ENCODE results near the gene IFRD2.
A peak's percentile ranks its signal among the peaks of the same experiment; 100 is the strongest.
"Not testable (repeated sequence)": the region's sequence is repeated elsewhere in the genome, so short reads cannot be mapped to it uniquely, and the experiment has no call there.

IFRD2 gene

GRCh38 chr3:50268276-50268675, 24.0 kb downstream of the IFRD2 start:
- DNase-seq (ENCODE audit: low spot score) = no peak

DNA sequence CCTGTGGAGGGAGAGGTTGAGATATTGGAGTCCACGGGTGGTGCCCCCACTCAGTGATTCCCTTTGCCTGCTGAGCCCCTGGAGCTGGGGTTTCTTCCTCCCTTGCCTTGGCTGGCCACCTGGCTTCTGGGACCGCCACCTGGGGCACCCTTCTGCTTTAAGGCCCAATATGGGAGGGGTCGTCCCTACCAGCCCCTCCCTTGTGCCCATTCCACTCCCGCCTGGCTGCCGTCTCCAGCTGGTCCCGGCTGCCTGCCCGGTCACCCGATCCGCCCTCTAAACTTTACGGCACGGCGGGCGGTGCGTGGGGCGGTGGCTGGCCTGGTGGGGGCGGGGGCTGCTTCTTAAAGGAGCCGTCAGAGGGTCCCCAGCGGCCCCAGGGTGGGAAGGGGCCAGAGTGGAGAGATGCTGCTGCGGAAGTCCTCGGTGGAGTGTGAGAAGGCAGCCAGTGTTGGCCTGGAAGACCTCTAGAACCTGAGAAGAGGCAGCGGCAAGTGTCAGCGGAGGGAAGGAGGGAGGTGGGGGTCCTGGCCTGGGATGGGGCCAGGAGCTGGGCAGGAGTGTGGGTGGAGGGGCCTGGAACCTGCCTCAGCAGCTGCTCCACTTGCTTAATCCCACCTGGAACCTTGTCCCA, 24.8 kb downstream of the IFRD2 start:
- DNase-seq (ENCODE audit: low spot score) = no peak

DNA sequence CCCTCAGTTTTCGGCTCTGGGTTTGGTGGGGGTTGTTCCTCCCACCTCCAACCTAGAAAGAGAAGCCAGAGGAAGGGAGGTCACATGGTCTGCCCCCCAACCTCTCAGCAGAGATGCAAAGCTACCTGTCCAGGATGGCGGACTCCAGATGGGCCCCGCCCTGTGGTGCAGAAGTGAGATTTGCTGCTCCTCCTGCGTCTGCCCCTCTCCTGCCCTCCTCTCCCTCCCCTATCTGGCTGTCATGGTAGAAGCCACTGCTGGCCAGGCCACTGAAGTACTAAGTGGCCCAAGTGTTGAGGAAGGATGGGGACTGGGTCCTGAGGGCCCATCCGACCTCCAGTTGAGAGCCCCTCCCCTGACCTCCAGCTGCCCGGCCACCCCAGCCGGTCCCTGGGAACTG, 25.4 kb downstream of the IFRD2 start:
- no peak for DNase-seq (ENCODE audit: low spot score)

DNA sequence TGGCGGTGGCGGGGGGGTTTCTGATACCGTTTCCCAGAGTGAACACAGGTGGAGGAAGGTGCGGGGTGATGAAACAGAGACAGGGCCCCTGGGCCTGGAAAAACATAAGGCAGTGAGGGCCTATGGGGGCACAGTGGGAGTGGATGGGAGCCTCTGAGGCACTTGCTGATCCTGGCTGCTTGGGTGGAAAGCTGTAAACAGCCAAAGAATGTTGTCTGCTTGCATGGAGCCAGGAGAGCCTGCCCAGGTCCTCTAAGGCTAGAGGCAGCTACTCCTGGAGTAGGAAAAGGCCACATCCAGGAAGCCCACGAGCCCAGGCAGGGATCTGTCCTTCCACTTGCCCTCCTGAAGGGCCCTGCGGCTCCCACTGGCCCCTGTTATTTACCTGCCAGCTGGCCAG, 26.2 kb downstream of the IFRD2 start:
- no peak for DNase-seq (ENCODE audit: low spot score)

- DNase-seq (ENCODE audit: low spot score) = no peak
Measured at GRCh38 chr3:50265571-50265970, 26.7 kb downstream of the IFRD2 start.

GRCh38 chr3:50264964-50265485, 27.2 kb downstream of the IFRD2 start:
- no peak for DNase-seq (ENCODE audit: low spot score)

GRCh38 chr3:50264383-50264963, 27.8 kb downstream of the IFRD2 start:
- DNase-seq (ENCODE audit: low spot score) = no peak

DNA sequence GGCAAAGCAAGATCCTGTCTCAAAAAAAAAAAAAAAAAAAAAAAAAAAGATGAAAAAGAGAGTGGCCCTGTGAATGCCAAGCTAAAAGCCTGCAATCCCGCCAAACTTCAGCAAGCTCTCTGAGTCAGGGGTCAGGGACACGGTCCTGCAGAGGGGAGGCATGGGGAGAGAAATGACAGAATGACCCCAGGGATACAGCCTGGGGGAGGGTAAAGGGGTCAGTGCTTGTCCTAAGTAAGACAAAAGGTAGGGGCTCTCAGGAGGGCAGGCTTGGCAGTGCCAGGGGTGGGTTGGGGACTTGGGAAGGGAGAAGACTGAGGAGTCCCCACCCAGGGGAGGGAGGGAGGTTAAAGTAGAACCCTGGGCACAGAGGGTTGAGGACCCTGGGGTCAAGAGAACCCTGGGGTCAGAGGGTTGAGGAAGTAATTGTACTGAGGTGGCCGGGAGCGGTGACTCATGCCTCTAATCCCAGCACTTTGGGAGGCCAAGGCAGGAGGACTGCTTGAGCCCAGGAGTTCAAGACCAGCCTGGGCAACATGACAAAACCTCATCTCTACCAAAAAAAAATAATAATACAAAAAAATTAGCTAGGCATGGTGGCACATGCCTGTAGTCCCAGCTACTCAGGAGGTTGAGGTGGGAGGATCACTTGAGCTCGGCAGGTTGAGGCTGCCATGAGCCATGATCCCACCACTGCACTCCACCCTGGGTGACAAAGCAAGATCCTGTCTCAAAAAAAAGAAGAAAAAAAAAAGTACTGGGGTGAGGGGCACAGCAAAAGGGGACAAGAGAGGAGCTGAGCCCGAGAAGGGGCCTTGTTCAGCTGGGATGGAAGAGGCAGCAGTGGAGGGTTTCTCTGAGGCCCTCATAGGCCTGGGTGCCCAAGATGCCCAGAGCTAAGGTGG, 28.5 kb downstream of the IFRD2 start:
- DNase-seq (ENCODE audit: low spot score) = no peak

DNA sequence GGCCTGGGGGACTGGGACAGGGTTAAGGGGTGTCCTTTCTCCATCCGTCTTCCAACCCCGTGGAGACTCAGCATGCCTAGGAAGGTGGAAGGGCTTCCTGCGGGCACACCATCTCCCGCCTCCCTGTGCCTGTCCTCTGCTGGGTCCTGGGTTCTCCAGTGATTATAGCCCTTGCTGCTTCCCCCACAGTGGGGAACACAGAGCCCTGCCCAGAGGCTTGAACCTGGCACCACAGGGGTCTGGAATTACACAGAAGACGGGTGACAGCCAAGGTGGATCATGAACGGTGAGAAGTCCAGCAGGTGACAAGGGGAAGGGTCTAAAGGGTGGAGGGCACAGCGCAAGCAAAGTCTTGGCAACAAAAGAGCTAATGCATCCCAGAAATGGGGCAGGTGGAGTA, 29.5 kb downstream of the IFRD2 start:
- DNase-seq (ENCODE audit: low spot score) = no peak

DNA sequence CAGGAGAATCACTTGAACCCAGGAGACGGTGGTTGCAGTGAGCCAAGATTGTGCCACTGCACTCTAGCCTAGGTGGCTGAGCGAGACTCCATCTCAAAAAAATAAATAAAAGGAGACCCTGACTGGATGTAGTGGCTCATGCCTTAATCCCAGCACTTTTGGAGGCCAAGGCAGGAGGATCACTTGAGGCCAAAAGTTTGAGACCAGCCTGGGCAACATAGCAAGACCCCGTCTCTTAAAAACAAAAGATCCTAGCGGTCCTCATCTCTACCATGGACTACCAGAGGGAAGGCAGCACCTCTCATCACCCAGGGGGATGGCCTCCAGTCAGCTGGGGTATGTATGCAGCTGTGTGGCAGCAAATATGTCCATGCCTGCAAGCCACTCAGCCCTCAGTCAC, 30.0 kb downstream of the IFRD2 start:
- DNase-seq (ENCODE audit: low spot score) = not testable (repeated sequence)

DNA sequence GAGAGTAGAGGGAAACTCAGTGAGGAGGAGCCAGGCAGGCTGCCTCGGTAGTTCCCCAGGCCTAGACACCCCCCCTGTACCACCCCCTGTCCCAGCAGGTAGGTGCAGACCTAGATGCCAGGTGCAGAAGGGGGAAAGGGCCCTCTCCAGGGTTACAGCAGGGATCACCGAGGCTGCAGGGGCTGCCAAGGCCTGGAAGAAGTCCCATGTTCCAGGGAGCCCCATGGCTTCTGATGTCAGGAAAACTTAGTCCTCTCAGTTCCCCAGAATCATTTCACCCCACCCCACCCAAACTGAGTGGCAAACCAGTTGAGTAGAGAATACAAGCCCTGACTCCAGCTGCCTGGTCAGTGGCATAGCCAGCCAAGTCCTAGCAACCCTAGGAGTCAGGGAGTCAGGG, 30.7 kb downstream of the IFRD2 start:
- DNase-seq (ENCODE audit: low spot score) = no peak

DNA sequence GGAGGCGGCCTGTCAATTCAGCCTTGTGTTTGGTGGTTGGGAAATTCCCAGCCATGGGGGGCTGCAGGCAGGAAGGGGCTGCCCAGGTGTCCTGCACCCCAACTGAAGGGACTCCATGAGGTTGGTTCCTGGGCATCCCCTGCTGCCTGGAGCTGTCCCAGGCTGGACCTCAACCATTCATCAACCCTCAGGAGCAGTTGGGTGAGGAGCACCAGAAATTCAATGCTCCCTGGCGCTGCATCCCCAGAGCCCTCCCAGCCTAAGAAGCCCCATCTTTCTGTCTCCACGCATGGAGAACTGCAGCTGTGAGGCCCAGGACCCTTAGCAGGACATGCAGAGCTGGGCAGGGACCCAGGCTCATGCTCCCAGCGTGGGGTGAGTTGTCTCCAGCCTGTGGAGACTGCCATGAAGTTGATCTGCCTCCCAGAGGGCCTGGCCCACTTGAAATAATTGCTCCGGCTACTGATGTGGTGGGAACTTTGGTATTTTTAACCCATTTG, 31.2 kb downstream of the IFRD2 start:
- DNase-seq (ENCODE audit: low spot score) = no peak

DNA sequence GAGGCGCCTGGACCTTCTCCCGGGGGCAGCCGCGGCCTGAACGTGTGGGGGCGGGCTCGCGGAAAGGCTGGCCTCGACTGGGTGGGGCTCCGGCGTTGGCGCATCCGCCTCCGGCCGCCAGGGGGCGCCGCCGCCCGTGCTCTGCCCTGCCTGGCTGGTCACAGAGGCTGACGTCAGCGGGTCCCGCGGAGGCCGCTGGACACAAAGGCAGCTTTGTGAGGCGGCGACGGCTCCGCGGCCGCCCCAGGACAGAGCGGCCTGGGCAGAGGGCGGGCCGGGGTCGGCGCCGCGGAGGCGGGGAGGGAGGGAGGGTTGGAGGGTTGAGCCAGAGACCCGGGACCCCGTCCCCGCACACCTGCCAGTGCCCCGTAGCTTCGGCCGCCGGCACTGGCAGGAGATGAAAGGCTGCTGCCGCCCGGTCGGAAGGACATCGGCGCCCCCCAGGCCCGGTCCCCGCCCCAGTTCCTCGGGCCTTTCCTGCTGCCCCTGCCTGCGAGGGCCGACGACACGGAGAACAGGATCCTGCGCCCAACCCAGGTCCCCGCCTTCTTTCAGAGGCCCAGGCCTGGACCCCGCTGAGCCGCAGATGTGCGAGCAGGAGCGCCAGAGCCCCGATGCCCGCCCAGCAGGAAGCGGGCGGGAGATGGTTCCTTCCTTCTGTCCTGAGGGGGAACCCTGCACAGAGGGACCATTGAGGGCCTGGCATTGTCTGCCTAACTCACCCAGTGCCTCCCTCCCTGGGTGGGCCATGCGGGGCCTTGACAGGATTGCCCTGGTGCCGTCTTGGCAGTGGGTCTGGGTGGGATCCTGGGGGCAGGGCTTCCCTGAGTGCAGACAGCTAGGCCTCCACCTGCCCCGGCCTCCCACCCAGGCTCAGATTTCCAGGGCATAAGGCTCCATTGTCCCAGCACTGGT, 31.9 kb downstream of the IFRD2 start:
- peak; percentile 86 for DNase-seq (ENCODE audit: low spot score)

DNA sequence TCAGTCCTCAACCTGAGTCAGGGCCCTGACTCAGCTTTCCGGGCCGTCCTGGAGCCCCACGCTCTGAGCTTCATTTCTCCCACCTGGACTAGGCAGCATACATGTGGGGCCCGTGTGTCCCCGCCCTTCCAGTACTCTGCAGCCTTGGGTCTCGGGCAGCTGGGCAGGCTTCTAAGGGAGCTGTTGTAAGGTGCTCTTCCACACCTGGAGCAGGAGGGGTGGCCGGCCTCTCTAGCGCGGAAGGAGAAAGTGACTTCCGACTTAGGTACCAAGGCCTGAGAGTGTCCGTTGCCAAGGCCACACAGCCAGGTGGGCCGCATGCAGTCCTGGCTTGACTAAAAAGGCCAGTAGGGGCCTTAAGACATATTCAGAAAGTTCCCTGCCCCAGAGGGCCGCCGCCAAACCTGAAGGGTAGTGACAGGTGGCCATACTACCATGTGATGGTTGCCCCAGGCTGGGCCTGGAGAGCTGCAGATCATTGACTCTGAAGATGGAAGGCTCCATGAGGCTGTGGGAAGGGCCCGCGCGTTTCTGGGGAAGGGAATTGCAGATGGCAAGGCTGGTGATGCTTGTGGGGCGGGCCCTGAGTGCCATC, 32.7 kb downstream of the IFRD2 start:
- no peak for DNase-seq (ENCODE audit: low spot score)

DNA sequence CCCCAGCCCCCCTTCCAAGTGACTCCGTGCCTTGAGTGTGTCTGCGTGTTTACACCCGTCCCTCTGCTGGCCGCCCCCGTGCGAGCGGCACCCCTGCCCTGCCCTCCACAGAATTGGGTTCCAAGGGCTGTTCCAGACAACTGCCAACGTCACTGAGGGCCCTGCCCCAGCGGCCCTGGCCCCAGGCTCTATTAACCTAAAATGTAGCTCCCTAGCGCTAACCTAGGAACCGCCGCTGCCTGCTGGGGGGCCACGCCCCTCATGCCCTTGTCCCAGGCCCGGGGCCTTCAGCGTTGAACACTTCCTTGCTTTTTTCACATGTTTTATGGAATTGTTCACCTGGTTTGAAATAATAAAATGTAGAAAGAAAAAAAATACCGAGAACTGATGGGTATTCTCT, 33.2 kb downstream of the IFRD2 start:
- DNase-seq (ENCODE audit: low spot score) = no peak

DNA sequence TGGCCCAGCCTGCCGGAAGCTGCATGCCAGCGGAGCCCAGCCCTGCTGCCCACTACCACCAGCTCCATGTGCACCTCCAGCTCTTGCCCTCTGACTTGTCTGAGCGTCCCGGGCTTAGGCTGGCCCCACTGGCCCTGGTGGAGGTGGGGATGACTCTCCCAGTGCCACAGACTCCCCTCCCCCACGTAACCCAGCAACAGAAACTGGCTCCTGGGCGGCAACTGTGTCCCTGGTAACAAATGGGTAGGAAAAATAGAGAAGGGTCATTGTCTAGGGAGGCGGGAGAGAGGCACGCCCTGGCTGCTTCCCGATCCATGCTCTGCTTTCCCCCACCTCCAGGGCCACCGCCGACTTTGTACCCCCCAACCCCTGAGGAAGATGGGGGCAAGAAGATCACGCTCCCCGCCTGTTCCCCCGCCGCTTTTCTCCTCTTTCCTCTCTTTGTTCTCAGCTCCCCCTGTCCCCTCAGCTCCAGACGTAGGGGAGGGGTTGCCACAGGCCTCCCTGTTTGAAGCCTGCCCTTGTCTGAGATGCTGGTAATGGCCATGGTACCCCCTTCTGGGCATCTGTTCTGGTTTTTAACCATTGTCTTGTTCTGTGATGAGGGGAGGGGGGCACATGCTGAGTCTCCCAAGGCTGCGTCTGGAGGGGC, 34.1 kb downstream of the IFRD2 start:
- DNase-seq (ENCODE audit: low spot score) = no peak

DNA sequence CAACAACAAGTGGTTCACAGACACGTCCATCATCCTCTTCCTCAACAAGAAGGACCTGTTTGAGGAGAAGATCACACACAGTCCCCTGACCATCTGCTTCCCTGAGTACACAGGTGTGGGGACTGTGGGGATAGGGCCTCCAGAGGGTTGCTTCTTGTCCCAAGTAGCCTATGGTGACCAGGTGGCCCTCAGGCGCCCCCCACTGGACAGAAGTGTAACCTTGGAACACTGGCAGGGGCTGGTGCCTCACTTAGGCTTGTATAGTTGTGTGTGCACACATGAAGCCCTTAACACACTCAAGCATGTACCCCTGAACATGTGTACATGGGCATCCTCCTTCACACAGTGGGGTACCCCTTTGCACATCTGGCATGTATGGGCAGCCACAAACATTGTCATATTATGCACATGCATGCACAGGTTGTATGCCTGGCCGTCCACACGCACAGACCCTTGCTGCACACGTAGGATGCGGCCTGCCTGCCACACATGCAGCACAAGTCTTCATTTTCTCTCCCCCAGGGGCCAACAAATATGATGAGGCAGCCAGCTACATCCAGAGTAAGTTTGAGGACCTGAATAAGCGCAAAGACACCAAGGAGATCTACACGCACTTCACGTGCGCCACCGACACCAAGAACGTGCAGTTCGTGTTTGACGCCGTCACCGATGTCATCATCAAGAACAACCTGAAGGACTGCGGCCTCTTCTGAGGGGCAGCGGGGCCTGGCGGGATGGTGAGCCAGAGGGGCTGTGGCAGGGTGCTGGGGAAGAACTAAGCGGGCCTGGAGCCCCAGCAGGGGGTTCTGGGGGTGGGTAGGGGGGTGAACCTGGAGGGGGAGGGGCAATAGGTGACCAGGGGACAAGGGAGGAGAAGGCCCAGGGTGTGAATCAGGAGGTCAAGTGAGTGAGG, 35.0 kb downstream of the IFRD2 start:
- peak; percentile 31 for DNase-seq (ENCODE audit: low spot score)

DNA sequence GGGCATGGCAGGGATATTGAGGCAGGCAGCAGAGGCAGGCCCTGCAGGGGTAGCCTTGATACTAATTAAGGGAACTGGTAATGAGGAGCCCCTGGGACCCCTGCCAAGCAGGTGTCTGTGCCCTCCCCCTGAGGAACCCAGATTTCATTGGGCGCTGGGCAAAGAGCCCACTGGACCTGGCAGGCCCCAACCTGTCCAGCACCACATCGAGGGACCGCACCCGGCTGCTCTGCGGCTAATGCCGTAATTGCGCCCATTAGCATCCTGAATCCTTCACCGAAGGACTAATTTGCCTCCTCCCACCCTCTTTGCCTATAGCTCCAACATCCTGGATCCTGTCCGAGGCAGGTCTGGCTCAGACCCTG, 37.0 kb downstream of the IFRD2 start:
- DNase-seq (ENCODE audit: low spot score) = no peak

- no peak for DNase-seq (ENCODE audit: low spot score)
Measured at GRCh38 chr3:50254577-50255250, 37.5 kb downstream of the IFRD2 start.

All from activated CD4-positive, alpha-beta T cell treated with anti-CD3 and anti-CD28 coated beads, Interleukin-2, Interleukin-4, amounts not matched to agents 100 ng/mL and 50 ng/mL, durations not matched to agents 16 hours and 8 hours (primary cell).